HL-60 (cell line): ENCODE data around the gene BGN.

Source experiments
- DNase-seq, 2 experiments: peaks; one replicate each; pipeline ENCODE4 v3.0.0-alpha.2; 2010 to 2020; ENCODE audit warnings: low read depth in 1 of 2, low spot score in 1 of 2
- H3K27ac ChIP-seq: fragments of 250-450 bp; sonication (Bioruptor Pico); replicated peaks from 2 replicates; pipeline ENCODE4 v1.5.1; 2020; ENCODE audit warnings: mild to moderate bottlenecking, moderate library complexity
- H3K27me3 ChIP-seq: fragments of 250-450 bp; sonication (Bioruptor Pico); 2 replicates; pipeline ENCODE4 v1.5.1; 2021; ENCODE audit warnings: mild to moderate bottlenecking, moderate library complexity; ENCODE audit not compliant: insufficient read depth, poor library complexity, severe bottlenecking
- H3K4me3 ChIP-seq: replicated peaks from 2 replicates; pipeline ENCODE4 v1.5.1; 2011; ENCODE audit warnings: mild to moderate bottlenecking, control low read depth, low read length; ENCODE audit not compliant: insufficient read depth
- GABPA ChIP-seq: IDR thresholded peaks from 2 replicates; pipeline ENCODE4 v1.6.1; 2012; ENCODE audit warnings: low read depth
- POLR2AphosphoS5 ChIP-seq: IDR thresholded peaks from 2 replicates; pipeline ENCODE4 v1.6.1; 2012; ENCODE audit warnings: low read depth
- SPI1 ChIP-seq: IDR thresholded peaks from 2 replicates; pipeline ENCODE4 v1.6.1; 2012; ENCODE audit warnings: low read depth, mild to moderate bottlenecking, borderline replicate concordance
- TF ChIP-seq, protein P1 (sequence below): IDR thresholded peaks from one replicate; pipeline ENCODE4 v1.5.1; 2011; ENCODE audit warnings: low read length, control low read depth, inconsistent platforms; ENCODE audit not compliant: insufficient read depth
- TF ChIP-seq, protein P2 (sequence below): IDR thresholded peaks from 2 replicates; pipeline ENCODE4 v1.6.1; 2012; ENCODE audit warnings: low read depth; ENCODE audit not compliant: insufficient replicate concordance

The BGN gene

DNA sequence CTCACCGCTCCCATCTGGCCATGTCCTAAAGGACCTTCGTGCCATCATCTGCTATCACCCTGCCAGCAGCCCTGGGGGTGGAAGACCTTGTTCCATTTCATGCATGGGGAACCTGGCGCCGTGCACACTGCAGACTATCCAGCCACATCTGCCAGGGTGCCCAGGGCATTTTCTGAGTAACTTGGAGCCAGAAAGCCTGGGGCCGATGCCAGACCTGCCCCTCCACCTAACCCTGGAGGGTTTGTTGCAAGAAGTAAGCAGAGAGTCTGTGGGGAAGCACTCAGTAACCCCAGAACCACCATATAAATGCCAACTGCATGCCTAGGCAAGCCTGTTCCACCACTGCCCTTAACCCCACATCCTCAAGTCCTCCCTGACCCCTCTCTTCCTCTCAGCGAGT lies 31.7 kb upstream of the BGN start:
- no peak overlapping the region for H3K27ac ChIP-seq
- no peak overlapping the region for H3K4me3 ChIP-seq
- H3K27me3 ChIP-seq = no peaks in the 10 kb centered on the region
- TF ChIP-seq POLR2AphosphoS5 (no peak), GABPA (no peak)
- no peak for DNase-seq

DNA sequence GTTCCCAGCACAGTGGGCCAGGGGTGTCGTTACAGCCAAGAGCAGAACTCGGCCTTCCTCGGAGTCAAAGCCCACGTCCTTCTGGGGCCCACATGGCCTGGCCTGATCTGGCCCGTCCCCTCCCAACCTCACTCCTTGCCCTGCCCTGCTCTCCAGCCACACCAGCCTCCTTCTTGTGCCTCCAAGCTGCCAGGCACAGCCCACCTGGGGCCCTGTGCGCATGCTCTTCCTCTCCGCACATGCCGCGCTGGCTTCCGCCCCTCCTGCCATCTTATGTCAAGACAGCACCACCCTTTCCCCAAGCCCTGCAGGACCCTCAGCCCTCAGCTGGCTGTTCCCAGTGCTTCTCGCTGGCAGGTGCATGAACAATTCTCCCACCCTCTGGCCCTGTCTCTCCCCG lies 31.2 kb upstream of the BGN start:
- Histone ChIP-seq H3K27me3 (no peaks in the 10 kb centered on the region), H3K27ac (no peak overlapping the region), H3K4me3 (no peak overlapping the region)
- no peak for DNase-seq
- TF ChIP-seq, protein P1, sequence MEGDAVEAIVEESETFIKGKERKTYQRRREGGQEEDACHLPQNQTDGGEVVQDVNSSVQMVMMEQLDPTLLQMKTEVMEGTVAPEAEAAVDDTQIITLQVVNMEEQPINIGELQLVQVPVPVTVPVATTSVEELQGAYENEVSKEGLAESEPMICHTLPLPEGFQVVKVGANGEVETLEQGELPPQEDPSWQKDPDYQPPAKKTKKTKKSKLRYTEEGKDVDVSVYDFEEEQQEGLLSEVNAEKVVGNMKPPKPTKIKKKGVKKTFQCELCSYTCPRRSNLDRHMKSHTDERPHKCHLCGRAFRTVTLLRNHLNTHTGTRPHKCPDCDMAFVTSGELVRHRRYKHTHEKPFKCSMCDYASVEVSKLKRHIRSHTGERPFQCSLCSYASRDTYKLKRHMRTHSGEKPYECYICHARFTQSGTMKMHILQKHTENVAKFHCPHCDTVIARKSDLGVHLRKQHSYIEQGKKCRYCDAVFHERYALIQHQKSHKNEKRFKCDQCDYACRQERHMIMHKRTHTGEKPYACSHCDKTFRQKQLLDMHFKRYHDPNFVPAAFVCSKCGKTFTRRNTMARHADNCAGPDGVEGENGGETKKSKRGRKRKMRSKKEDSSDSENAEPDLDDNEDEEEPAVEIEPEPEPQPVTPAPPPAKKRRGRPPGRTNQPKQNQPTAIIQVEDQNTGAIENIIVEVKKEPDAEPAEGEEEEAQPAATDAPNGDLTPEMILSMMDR = no peak
- TF ChIP-seq SPI1 = no peak
- TF ChIP-seq, protein P2, sequence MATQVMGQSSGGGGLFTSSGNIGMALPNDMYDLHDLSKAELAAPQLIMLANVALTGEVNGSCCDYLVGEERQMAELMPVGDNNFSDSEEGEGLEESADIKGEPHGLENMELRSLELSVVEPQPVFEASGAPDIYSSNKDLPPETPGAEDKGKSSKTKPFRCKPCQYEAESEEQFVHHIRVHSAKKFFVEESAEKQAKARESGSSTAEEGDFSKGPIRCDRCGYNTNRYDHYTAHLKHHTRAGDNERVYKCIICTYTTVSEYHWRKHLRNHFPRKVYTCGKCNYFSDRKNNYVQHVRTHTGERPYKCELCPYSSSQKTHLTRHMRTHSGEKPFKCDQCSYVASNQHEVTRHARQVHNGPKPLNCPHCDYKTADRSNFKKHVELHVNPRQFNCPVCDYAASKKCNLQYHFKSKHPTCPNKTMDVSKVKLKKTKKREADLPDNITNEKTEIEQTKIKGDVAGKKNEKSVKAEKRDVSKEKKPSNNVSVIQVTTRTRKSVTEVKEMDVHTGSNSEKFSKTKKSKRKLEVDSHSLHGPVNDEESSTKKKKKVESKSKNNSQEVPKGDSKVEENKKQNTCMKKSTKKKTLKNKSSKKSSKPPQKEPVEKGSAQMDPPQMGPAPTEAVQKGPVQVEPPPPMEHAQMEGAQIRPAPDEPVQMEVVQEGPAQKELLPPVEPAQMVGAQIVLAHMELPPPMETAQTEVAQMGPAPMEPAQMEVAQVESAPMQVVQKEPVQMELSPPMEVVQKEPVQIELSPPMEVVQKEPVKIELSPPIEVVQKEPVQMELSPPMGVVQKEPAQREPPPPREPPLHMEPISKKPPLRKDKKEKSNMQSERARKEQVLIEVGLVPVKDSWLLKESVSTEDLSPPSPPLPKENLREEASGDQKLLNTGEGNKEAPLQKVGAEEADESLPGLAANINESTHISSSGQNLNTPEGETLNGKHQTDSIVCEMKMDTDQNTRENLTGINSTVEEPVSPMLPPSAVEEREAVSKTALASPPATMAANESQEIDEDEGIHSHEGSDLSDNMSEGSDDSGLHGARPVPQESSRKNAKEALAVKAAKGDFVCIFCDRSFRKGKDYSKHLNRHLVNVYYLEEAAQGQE = no peak
- no peak for TF ChIP-seq POLR2AphosphoS5
- no peak for TF ChIP-seq GABPA

DNA sequence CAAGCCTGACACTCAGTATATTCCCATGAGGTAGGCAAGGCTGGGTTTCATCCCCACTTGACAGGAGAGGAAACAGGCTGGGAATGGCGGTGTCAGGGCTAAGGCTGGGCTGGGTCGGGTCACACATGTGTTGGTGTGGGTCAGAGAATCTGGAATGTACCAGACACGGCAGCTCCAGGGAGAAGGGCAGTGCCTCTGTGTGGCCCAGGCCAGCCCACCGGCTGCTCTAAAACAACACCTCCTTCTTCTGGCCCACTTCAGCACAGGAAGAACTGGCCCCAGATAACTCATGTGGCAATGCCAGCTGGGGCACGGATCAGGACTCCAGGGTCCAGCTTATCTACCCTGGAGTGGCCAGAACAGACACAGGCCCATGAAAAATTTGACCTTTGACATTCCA lies 30.7 kb upstream of the BGN start:
- Histone ChIP-seq H3K4me3 (no peak overlapping the region), H3K27me3 (no peaks in the 10 kb centered on the region), H3K27ac (no peak overlapping the region)
- DNase-seq = no peak
- TF ChIP-seq, protein P1 = no peak
- TF ChIP-seq POLR2AphosphoS5 = no peak
- TF ChIP-seq SPI1 = no peak
- TF ChIP-seq, protein P2 = no peak
- no peak for TF ChIP-seq GABPA

DNA sequence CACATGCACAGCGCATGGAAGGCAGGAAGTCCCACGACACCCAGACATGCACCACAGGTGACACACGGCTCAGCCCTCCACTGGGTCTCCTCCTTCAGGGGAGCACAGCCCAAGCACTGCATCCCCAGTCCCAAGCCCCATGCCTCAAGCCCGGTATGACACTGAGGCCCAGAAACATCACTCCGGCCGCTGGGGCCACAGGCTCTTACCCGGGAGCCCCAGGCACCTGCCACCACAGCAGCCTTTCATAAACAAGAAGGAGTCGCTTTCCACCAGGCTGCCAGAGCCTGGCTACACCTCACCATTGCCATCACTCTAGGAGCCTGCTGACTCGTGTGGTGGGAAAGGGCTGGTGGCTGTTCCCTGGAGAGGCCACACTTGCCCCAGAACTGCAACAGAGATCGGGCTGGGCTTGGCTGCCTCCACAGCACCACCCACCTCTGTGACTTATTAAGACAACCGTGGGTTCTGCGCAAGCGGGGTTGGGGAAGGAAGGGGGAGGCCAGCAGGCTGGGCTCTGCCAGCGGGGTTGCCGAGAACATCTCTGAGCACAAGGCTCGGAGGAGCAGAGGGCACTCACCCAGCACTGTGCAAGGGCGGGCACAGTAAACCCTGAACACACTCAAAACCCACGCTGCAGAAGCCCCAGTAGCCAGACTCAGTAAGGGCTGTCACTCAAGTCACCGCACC lies 28.9 kb upstream of the BGN start:
- TF ChIP-seq GABPA (no peak), SPI1 (no peak)
- TF ChIP-seq, protein P2 = no peak
- Histone ChIP-seq H3K27ac (no peak overlapping the region), H3K4me3 (no peak overlapping the region), H3K27me3 (no peaks in the 10 kb centered on the region)
- no peak for DNase-seq
